HG03469 (cell line): ENCODE measurements around the gene TGFA.
"Not testable (repeated sequence)": the region's sequence is repeated elsewhere in the genome, so short reads cannot be mapped to it uniquely, and the experiment has no call there.

Source experiments
- ATAC-seq: cut with Tn5 transposase; IDR thresholded peaks from one replicate; pipeline ENCODE4 v1.9.1; 2021; ENCODE audit warnings: mild to moderate bottlenecking, moderate library complexity, moderate number of reproducible peaks; ENCODE audit not compliant: unreplicated experiment

TGFA gene

DNA sequence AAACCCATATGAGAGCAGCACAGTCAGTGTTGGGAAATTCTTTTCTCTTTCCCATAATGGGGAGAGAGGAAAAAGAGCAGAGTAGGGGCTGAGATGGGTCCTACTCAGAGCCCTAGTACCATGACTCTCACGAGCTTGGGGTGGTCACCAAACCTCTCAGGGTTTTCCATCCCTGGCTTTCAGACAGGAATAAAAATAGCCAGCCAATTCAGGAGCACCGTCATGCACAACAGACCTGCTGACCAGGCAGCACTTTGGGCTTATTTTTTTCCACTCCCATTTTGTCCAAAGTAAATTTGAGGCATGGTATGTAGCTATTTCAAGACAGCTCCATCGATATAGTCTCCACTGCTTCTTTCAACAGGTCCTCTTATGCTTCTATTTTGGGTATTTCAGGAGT, 86.4 kb downstream of the TGFA start:
- no peak for ATAC-seq

GRCh38 chr2:70466647-70467046, 87.0 kb downstream of the TGFA start:
- ATAC-seq = not testable (repeated sequence)

GRCh38 chr2:70463997-70464396, 89.6 kb downstream of the TGFA start:
- no peak for ATAC-seq

- no peak for ATAC-seq
These were observed 90.0 kb downstream of the TGFA start for GRCh38 chr2:70463581-70463980.

DNA sequence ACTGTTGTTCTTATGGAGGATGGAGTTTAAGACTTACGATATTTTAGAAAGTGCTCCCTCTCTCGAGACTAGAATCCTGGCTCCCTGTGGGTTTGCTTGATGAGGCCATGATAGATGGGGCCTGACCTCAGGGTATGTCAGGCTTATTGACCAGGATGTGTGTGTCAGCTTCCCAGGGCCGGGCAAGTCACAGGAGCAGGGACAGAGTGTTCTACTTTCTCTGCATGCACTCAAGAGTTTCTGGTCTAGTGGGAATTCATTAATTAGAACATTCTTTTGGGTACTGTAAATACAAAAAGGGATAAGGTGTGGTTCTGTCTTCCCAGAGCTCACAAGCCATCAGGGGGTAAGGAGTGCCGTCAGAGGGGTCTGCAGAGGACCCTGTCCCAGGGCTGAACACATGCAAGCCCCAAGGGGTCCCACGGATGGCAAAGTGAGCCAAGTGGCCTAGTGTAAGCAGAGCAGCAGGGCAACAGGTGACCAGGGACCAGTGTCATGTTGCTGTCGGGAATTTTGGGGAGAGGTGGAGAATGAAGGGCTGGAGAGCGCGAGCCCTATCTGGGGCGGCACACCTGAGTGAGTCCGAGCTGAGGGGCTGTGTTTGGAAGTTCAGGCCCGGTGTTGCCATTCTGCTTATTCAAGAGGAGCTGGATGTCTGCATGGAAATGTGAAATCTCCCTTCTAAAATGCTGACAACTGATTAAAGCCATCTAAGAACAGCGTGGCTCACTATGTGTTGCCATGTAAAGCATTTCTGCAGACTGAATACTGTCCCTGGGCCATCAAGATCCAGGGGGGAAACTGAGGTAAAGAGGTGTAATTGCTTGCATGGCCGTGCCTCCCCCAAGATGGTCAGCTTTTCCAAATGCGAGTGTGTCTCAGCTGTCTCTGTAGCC, 91.4 kb downstream of the TGFA start:
- no peak for ATAC-seq

DNA sequence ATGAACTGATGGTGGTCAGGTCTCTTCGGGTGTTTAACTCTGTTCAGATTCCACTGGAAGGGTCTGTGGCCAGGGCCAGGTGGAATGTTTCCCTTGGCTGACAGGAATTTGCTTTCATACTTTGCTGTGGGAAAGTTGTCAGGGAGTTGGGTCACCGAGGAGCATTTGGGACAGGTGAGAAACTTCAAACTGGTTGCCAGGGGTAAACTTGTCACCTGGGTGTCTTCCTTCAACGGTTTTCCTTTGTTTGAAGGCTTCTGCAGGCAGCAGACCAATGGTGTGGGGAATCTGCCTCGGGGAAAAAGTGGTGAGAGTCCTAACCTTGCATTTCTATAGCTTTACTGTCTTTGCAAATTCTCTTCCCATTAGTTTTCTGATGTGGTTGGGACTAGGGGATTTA, 92.2 kb downstream of the TGFA start:
- ATAC-seq = no peak

GRCh38 chr2:70460333-70460732, 93.3 kb downstream of the TGFA start:
- no peak for ATAC-seq

DNA sequence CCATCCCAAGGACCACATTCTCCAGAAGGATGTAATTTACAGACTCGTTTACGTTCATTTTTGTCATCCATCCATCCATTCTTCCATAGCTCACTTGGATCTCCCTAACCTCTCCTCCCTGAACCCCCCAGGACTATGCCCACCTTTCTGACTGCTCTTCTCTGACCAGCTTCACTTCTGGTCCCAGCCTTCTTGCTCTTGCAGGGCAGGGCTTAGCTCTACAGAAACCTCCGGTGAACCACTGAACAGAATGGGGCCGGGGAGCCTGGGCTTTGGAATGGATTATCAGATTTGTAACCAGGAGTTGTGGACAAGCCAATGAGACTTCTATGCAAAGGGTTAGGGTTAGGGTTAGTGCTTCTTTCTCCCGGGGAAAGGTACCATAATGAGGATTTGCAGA, 95.0 kb downstream of the TGFA start:
- no peak for ATAC-seq

DNA sequence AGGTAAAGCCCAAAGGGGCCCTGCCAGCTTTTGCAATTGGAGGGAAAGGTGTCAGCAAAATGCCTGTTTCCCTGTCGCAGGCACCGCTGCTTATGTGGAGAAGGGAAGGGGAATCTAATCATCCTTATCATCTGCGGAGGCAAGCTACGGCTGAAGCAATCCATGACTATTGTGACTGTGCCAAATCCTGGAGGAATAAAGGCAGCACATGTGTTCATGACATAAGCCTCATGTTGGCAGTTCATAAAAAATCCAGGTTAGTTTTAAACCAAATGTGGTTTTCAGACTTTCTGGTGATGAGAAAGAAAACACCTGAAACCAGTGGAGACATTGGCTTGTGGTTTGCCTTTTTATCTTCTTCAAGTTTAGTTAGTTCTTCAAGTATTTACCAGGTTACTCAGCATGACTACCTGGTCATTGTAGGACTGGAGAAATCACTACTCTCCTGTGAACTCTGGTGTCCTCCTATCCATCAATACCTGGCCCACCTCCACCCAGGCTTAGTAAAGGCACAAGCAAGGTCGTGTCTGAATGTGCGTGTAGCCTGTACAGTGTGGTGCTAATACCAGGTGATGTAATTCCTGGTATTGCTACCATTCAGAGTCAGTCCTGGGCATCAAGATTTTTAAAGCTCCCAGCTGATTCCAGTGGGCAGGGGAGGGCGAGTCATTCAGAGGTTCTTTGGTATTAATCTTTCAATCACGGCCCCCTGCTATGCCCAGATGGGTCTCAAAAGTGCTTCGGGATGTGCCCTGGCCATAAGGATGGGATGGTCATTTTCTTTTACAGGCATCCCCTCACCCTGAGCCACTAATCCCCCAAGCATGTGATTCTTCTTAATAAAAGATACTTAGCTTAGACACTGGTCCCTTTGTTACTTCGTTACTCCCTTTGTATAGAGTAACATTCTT, 96.8 kb downstream of the TGFA start:
- no peak for ATAC-seq

- ATAC-seq = no peak
These were observed 98.6 kb downstream of the TGFA start for GRCh38 chr2:70454936-70455544.

DNA sequence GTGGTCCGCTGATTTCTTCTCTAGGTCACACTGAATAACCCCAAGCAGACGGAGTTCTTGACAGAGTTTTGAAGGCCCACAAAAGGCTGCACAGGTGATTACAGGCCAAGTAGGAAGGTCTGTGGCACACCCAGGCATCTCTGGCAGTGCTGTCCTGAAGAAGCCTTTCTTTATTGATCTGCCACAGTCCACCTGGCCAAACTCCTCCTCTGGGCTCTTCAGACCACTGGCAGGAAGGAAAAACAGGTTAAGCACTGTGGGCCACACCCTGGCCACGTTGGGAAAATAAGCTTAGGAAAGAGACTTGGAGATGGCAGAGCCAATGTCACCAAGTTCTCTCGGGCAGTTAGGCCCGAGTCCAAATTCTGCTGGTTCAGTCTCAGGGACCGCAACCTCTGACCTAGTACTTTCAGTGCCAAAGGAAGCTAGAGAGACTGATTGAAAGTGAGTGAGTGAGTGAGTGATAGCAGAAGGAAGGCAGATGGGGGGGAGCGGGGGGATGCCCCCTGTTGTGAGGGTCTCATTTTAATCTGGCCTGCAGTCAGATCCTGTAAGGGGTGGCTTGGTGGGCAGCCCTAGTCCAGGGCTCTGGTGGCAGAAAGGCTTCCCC, 102.9 kb downstream of the TGFA start:
- no peak for ATAC-seq

- no peak for ATAC-seq
These were observed 105.6 kb downstream of the TGFA start for GRCh38 chr2:70448041-70448440.

GRCh38 chr2:70443726-70444125, 109.9 kb downstream of the TGFA start:
- no peak for ATAC-seq

DNA sequence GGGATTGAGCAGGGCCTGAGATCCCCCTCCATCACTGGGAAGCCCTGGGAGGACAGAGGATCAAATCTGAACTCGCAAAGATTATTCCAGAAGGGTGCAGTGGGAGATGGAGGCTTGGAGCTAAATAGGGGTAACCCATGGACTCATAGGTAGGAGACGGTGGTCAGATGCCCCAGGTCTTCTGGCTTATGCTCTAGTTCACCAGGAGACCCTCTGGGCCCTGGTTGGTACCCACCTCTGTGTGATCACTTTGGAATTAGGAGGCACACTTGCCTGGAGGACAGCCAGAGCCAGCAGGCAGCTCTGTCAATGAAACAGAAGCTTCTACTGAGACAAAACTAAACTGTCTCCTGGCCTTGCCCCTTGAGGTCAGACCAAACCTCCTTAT, 110.6 kb downstream of the TGFA start:
- no peak for ATAC-seq

GRCh38 chr2:70442301-70443077, 111.1 kb downstream of the TGFA start:
- no peak for ATAC-seq

- ATAC-seq = no peak
These were observed 113.0 kb downstream of the TGFA start for GRCh38 chr2:70440621-70441020.

DNA sequence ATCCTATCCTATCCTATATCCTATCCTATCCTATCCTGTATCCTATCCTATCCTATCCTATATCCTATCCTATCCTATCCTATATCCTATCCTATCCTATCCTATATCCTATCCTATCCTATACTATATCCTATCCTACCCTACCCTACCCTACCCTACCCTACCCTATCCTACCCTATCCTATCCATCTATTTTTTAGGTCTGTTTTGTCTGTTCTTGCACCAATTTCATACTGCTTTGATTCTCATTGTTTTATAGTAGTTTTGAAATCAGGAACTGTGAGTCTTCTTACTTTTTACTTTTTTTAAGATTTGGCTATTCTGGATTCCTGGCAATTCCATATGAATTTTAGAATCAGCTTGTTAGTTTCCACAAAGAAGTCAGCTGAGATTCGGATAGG, 118.5 kb downstream of the TGFA start:
- ATAC-seq = no peak

DNA sequence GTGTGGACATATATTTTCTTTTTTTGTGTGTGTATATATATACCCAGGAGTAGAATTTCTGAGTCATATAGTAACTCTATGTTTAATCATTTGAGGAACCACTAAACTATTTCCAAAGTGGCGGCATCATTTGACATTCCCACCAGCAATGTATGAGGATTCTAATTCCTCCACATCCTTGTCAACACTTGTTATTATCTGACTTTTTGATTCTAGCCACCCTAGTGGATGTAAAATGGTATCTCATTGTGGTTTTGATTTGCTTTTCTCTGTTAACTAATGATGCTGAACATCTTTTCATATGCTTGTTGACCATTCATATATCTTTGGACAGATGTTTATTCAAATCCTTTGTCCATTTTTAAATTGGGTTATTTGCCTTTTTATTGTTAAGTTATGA, 120.3 kb downstream of the TGFA start:
- ATAC-seq = no peak

DNA sequence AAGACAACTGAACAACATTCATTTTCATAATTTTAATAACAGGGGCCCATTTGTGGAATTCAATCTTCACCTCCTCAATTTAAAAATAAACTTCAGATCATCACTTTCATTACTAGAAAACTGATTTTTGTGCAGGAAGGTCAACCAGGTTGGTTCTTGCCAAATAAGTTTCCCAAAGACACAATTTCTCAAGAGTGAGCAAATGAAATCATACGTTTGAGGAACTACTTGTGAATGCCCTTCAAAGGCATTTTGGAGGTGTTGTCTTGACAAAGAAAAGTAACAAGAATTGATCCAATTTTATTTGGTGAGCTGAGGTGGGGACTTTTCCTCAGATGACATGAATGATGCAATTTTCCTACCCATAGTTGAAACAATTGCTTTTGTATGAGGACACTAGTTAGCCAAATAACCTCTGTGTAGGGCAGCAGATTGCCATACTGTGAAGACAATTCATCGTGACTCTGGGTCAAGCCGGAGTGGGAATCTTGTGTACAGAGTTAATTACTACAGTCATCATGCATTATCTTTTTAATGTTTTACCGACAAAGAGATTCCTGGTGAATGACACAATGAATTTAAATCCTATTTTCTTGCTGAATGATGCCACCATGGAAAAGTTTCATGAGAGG, 121.8 kb downstream of the TGFA start:
- ATAC-seq = no peak

DNA sequence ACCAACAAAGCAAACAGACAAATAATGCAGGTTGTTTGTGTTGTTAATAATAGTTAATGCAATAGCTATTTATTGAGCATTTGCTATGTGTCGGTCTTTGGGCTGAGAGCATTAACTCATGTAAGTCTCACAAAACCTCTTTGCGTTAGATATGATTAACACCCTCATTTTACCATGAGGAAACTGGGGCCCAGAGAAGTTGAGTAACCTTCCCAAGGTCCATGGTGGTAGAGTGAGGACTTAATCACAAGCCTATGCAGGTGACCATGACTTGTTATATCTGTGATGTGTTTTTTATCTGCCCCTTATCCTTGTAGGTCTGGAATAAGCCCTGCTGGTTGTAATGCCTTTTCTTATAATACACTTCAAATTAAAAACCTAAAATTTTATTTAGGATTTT, 127.3 kb downstream of the TGFA start:
- ATAC-seq = no peak
